HepG2 (cell line): ENCODE results near the gene ODAD4. TPM values are rescaled to one million over a fixed set of nuclear protein-coding genes. Genes with fewer than 3 reads are reported as not detected.

ENCODE experiments used
- ATF7-NPFF ChIP-seq: sonication (generic); formaldehyde crosslinking; IDR thresholded peaks from 2 replicates; pipeline ENCODE4 v1.8.1; 2023; ENCODE audit warnings: mild to moderate bottlenecking, low read depth, missing genetic modification reagents, moderate library complexity
- CREB1 ChIP-seq, 2 experiments: fragments of 450-650 bp in 1 of 2; IDR thresholded peaks; 2 replicates each; pipeline ENCODE4 v1.6.1; 2016 to 2017; ENCODE audit warnings: control low read depth in 1 of 2, mild to moderate bottlenecking in 1 of 2, missing compliant biosample characterization in 1 of 2, missing genetic modification characterization in 1 of 2
- E2F1 ChIP-seq: sonication (generic); formaldehyde crosslinking; IDR thresholded peaks from 2 replicates; pipeline ENCODE4 v1.5.0; 2020; ENCODE audit warnings: missing genetic modification reagents
- FOXC1 ChIP-seq: sonication (generic); formaldehyde crosslinking; IDR thresholded peaks from 2 replicates; pipeline ENCODE4 v1.8.0; 2022; ENCODE audit warnings: mild to moderate bottlenecking, missing genetic modification reagents, borderline replicate concordance
- GMEB2 ChIP-seq: IDR thresholded peaks from 2 replicates; pipeline ENCODE4 v1.6.1; 2016; ENCODE audit warnings: missing biosample characterization, missing genetic modification reagents, low read depth
- NFE2 ChIP-seq: sonication (generic); formaldehyde crosslinking; IDR thresholded peaks from 2 replicates; pipeline ENCODE4 v1.4.0; 2020; ENCODE audit warnings: missing genetic modification reagents
- NKX3-1 ChIP-seq: sonication (generic); formaldehyde crosslinking; IDR thresholded peaks from 2 replicates; pipeline ENCODE4 v1.5.0; 2020; ENCODE audit warnings: missing genetic modification reagents
- SMAD9 ChIP-seq: sonication (generic); formaldehyde crosslinking; IDR thresholded peaks from 2 replicates; pipeline ENCODE4 v1.5.1; 2020; ENCODE audit warnings: mild to moderate bottlenecking, missing genetic modification reagents
- ZBTB43 ChIP-seq: sonication (generic); formaldehyde crosslinking; conservative IDR thresholded peaks from 2 replicates; pipeline ENCODE4 v1.4.0; 2020; ENCODE audit warnings: missing genetic modification reagents
- ZFX ChIP-seq: sonication (generic); formaldehyde crosslinking; IDR thresholded peaks from 2 replicates; pipeline ENCODE4 v1.4.0; 2020; ENCODE audit warnings: mild to moderate bottlenecking, low read depth, missing genetic modification reagents, moderate library complexity
- ZNF251 ChIP-seq: sonication (generic); formaldehyde crosslinking; IDR thresholded peaks from 2 replicates; pipeline ENCODE4 v1.9.0; 2021; ENCODE audit warnings: mild to moderate bottlenecking, missing genetic modification reagents
- ZNF280B ChIP-seq: sonication (generic); formaldehyde crosslinking; IDR thresholded peaks from 2 replicates; pipeline ENCODE4 v1.5.0; 2020; ENCODE audit warnings: missing genetic modification reagents, mild to moderate bottlenecking, borderline replicate concordance
- ZNF350 ChIP-seq: sonication (generic); formaldehyde crosslinking; IDR thresholded peaks from 2 replicates; pipeline ENCODE4 v1.4.0; 2020; ENCODE audit warnings: mild to moderate bottlenecking, low read depth, missing genetic modification reagents, borderline replicate concordance
- ZNF670 ChIP-seq: sonication (generic); formaldehyde crosslinking; IDR thresholded peaks from 2 replicates; pipeline ENCODE4 v1.8.0; 2022; ENCODE audit warnings: mild to moderate bottlenecking, missing genetic modification reagents, borderline replicate concordance
- ZNF878 ChIP-seq: sonication (generic); formaldehyde crosslinking; IDR thresholded peaks from 2 replicates; pipeline ENCODE4 v1.8.1; 2023; ENCODE audit warnings: mild to moderate bottlenecking, missing genetic modification reagents, moderate library complexity
- polyA plus RNA-seq, 8 experiments: library from polyadenylated mRNA; depleted of rRNA in 3 of 8; stranded (reverse) in 7 of 8; unstranded in 1 of 8; fragments of >200 nt; fragmentation: Illumina TruSeq in 4 of 8; extraction: Trizol in 4 of 8; gene quantifications; 2 replicates each; pipeline versions ENCODE4 v1.2.1 to v1.2.3, GENCODE V29; 2011 to 2016; ENCODE audit warnings: low read depth in 4 of 8, missing spikeins in 1 of 8, mixed read lengths in 1 of 8; ENCODE audit not compliant: insufficient read depth in 1 of 8
- total RNA-seq, 5 experiments: library from RNA; depleted of rRNA; stranded (reverse); fragments of >200 nt; fragmentation: Illumina TruSeq; extraction: Trizol; gene quantifications; 2 replicates each; pipeline ENCODE4 v1.2.3, GENCODE V29; 2016; ENCODE audit warnings: low read depth in 1 of 5
- TF ChIP-seq, protein P1 (sequence below), 2 experiments: sonication (generic) in 1 of 2; formaldehyde crosslinking in 1 of 2; IDR thresholded peaks; 2 replicates each; pipeline versions ENCODE4 v1.6.1 to v1.9.0; 2014 to 2022; ENCODE audit warnings: antibody characterized with exemption in 1 of 2, borderline replicate concordance in 1 of 2, inconsistent platforms in 1 of 2, low read depth in 1 of 2, missing genetic modification reagents in 1 of 2

Gene ODAD4
- total and polyA plus RNA-seq, 2 of the 13 experiments (the other 11 are each of a cell fraction or from before 2014, with no cell fraction given), result 0.48 to 0.53 TPM

DNA sequence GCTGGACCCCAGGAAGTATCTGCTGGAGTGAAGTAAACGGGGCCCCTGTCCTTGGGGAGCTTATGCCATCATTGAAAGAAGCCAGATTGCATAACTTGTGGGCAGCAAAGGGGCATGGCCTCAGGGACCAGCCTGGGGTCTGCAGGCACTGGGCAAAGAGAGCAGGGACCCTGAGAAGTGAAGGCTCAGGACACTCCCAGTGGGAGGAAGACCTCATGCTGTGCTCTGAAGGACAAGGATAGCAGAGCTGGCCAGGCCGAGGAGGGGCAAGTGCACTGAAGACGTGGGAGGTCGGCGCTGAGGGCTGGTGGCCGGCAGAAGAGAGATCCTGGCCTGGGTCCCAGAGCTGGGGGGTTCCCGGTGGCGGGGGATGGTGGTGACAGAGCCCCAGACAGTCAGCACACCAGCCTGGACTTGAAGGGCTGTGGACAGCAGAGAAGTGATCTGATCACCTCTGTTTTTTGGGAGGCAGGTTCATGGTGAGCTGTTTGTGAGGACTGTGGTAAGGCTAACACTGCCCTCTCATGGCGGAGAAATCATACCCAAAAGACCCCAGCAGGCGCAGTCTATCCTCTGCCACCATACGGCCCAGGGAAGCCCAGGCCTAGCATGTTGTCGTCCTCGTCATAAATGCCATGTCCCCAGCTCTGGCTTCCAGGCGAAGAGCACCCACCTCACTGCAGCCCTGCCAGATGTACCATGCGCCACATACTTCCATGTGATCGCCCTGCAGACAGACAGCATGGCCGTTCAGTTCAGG is 29.1 kb downstream of the ODAD4 start (continued):
- peak; percentile 95 for TF ChIP-seq ZFX (CRISPR knock-in tag)
- peak; percentile 48; the same call in 1 of the 2 replicates for TF ChIP-seq ZNF280B (CRISPR knock-in tag)
- peak; percentile 56; the same call in 1 of the 2 replicates for TF ChIP-seq ZNF350
- TF ChIP-seq ZNF251 (CRISPR knock-in tag), result no peak
- peak; percentile 86 for TF ChIP-seq FOXC1
- TF ChIP-seq ZBTB43, result no peak
- TF ChIP-seq, protein P1, sequence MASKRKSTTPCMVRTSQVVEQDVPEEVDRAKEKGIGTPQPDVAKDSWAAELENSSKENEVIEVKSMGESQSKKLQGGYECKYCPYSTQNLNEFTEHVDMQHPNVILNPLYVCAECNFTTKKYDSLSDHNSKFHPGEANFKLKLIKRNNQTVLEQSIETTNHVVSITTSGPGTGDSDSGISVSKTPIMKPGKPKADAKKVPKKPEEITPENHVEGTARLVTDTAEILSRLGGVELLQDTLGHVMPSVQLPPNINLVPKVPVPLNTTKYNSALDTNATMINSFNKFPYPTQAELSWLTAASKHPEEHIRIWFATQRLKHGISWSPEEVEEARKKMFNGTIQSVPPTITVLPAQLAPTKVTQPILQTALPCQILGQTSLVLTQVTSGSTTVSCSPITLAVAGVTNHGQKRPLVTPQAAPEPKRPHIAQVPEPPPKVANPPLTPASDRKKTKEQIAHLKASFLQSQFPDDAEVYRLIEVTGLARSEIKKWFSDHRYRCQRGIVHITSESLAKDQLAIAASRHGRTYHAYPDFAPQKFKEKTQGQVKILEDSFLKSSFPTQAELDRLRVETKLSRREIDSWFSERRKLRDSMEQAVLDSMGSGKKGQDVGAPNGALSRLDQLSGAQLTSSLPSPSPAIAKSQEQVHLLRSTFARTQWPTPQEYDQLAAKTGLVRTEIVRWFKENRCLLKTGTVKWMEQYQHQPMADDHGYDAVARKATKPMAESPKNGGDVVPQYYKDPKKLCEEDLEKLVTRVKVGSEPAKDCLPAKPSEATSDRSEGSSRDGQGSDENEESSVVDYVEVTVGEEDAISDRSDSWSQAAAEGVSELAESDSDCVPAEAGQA (IDR thresholded peaks at IDR 0.05; ENCODE audit: low read depth), result no peak
- TF ChIP-seq, protein P1 (CRISPR knock-in tag; IDR thresholded peaks at IDR 0.05; ENCODE audit: borderline replicate concordance), result no peak
- no peak for TF ChIP-seq NFE2 (CRISPR knock-in tag)
- no peak for TF ChIP-seq GMEB2 (CRISPR knock-in tag)
- TF ChIP-seq E2F1, result no peak
- no peak; the same call in 1 of the 2 replicates for TF ChIP-seq CREB1 (IDR thresholded peaks at IDR 0.05)
- no peak for TF ChIP-seq CREB1 (CRISPR knock-in tag; IDR thresholded peaks at IDR 0.05)
- peak; percentile 63; the same call in 1 of the 2 replicates for TF ChIP-seq ATF7-NPFF (CRISPR knock-in tag)
- no peak for TF ChIP-seq NKX3-1 (CRISPR knock-in tag)
- TF ChIP-seq ZNF670 (CRISPR knock-in tag), result no peak
- no peak for TF ChIP-seq ZNF878 (CRISPR knock-in tag)
- no peak for TF ChIP-seq SMAD9 (CRISPR knock-in tag)
